NB4 (cell line): ENCODE data around the gene GSTP1.
"Not testable (repeated sequence)": the region's sequence is repeated elsewhere in the genome, so short reads cannot be mapped to it uniquely, and the experiment has no call there.

ENCODE experiments used
- DNase-seq: peaks from one replicate; pipeline ENCODE4 v3.0.0; 2010; ENCODE audit warnings: low read depth
- H3K4me3 ChIP-seq: one replicate; pipeline ENCODE4 v1.5.1; 2011; ENCODE audit warnings: mild to moderate bottlenecking, low read depth, low read length, moderate library complexity
- MYC ChIP-seq: IDR thresholded peaks from 2 replicates; pipeline ENCODE4 v1.6.1; 2011; ENCODE audit warnings: low read depth, low read length
- POLR2A ChIP-seq: IDR thresholded peaks from 2 replicates; pipeline ENCODE4 v1.6.1; 2011; ENCODE audit warnings: mild to moderate bottlenecking; ENCODE audit not compliant: insufficient read length; ENCODE audit errors: extremely low read depth
- TF ChIP-seq, protein P1 (sequence below): IDR thresholded peaks from one replicate; pipeline ENCODE4 v1.5.1; 2012; ENCODE audit warnings: low read depth, low read length
- TF ChIP-seq, protein P2 (sequence below): IDR thresholded peaks from 2 replicates; pipeline ENCODE4 v1.6.1; 2011; ENCODE audit warnings: low read depth, low read length

The GSTP1 gene

DNA sequence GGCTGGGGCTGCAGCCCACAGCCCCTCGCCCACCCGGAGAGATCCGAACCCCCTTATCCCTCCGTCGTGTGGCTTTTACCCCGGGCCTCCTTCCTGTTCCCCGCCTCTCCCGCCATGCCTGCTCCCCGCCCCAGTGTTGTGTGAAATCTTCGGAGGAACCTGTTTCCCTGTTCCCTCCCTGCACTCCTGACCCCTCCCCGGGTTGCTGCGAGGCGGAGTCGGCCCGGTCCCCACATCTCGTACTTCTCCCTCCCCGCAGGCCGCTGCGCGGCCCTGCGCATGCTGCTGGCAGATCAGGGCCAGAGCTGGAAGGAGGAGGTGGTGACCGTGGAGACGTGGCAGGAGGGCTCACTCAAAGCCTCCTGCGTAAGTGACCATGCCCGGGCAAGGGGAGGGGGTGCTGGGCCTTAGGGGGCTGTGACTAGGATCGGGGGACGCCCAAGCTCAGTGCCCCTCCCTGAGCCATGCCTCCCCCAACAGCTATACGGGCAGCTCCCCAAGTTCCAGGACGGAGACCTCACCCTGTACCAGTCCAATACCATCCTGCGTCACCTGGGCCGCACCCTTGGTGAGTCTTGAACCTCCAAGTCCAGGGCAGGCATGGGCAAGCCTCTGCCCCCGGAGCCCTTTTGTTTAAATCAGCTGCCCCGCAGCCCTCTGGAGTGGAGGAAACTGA is 731 bp downstream of the GSTP1 start:
- peak overlapping the region; percentile 80 for H3K4me3 ChIP-seq
- TF ChIP-seq, protein P1, sequence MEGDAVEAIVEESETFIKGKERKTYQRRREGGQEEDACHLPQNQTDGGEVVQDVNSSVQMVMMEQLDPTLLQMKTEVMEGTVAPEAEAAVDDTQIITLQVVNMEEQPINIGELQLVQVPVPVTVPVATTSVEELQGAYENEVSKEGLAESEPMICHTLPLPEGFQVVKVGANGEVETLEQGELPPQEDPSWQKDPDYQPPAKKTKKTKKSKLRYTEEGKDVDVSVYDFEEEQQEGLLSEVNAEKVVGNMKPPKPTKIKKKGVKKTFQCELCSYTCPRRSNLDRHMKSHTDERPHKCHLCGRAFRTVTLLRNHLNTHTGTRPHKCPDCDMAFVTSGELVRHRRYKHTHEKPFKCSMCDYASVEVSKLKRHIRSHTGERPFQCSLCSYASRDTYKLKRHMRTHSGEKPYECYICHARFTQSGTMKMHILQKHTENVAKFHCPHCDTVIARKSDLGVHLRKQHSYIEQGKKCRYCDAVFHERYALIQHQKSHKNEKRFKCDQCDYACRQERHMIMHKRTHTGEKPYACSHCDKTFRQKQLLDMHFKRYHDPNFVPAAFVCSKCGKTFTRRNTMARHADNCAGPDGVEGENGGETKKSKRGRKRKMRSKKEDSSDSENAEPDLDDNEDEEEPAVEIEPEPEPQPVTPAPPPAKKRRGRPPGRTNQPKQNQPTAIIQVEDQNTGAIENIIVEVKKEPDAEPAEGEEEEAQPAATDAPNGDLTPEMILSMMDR, result no peak
- TF ChIP-seq, protein P2, sequence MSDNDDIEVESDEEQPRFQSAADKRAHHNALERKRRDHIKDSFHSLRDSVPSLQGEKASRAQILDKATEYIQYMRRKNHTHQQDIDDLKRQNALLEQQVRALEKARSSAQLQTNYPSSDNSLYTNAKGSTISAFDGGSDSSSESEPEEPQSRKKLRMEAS, result no peak
- TF ChIP-seq POLR2A, result no peak
- no peak for TF ChIP-seq MYC
- peak; percentile 88 for DNase-seq

DNA sequence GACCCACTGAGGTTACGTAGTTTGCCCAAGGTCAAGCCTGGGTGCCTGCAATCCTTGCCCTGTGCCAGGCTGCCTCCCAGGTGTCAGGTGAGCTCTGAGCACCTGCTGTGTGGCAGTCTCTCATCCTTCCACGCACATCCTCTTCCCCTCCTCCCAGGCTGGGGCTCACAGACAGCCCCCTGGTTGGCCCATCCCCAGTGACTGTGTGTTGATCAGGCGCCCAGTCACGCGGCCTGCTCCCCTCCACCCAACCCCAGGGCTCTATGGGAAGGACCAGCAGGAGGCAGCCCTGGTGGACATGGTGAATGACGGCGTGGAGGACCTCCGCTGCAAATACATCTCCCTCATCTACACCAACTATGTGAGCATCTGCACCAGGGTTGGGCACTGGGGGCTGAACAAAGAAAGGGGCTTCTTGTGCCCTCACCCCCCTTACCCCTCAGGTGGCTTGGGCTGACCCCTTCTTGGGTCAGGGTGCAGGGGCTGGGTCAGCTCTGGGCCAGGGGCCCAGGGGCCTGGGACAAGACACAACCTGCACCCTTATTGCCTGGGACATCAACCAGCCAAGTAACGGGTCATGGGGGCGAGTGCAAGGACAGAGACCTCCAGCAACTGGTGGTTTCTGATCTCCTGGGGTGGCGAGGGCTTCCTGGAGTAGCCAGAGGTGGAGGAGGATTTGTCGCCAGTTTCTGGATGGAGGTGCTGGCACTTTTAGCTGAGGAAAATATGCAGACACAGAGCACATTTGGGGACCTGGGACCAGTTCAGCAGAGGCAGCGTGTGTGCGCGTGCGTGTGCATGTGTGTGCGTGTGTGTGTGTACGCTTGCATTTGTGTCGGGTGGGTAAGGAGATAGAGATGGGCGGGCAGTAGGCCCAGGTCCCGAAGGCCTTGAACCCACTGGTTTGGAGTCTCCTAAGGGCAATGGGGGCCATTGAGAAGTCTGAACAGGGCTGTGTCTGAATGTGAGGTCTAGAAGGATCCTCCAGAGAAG is 1.6 kb downstream of the GSTP1 start:
- H3K4me3 ChIP-seq, result peak overlapping the region; percentile 80
- TF ChIP-seq, protein P1, result no peak
- TF ChIP-seq, protein P2, result no peak
- no peak for TF ChIP-seq MYC
- no peak for TF ChIP-seq POLR2A
- no peak for DNase-seq

DNA sequence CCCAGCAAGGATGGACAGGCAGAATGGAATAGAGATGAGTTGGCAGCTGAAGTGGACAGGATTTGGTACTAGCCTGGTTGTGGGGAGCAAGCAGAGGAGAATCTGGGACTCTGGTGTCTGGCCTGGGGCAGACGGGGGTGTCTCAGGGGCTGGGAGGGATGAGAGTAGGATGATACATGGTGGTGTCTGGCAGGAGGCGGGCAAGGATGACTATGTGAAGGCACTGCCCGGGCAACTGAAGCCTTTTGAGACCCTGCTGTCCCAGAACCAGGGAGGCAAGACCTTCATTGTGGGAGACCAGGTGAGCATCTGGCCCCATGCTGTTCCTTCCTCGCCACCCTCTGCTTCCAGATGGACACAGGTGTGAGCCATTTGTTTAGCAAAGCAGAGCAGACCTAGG is 2.3 kb downstream of the GSTP1 start:
- no peak overlapping the region for H3K4me3 ChIP-seq
- TF ChIP-seq POLR2A, result no peak
- TF ChIP-seq, protein P1, result no peak
- no peak for TF ChIP-seq MYC
- TF ChIP-seq, protein P2, result no peak
- DNase-seq, result no peak

DNA sequence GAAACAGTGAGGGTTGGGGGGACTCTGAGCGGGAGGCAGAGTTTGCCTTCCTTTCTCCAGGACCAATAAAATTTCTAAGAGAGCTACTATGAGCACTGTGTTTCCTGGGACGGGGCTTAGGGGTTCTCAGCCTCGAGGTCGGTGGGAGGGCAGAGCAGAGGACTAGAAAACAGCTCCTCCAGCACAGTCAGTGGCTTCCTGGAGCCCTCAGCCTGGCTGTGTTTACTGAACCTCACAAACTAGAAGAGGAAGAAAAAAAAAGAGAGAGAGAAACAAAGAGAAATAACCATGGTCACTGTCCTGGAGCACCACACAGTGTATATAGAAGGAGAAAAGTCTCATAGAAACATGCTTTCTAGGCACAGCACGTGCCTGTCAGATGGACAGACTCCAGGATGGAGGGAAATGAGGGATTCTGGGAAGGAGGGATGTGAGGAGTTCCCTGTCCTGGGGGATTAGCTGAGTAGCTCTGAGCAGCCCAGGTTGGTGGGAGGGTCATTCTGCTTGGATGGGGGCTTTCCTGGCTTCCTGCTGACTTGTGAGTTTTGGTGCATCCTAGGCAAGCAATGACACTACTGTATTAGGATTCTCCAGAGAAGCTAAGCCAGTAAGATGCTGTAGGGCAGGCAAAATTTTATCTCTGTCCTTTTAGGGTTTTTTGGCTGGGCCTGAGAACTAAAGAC is 3.1 kb downstream of the GSTP1 start:
- no peak overlapping the region for H3K4me3 ChIP-seq
- TF ChIP-seq, protein P1, result no peak
- TF ChIP-seq MYC (no peak), POLR2A (no peak)
- TF ChIP-seq, protein P2, result no peak
- DNase-seq, result no peak

DNA sequence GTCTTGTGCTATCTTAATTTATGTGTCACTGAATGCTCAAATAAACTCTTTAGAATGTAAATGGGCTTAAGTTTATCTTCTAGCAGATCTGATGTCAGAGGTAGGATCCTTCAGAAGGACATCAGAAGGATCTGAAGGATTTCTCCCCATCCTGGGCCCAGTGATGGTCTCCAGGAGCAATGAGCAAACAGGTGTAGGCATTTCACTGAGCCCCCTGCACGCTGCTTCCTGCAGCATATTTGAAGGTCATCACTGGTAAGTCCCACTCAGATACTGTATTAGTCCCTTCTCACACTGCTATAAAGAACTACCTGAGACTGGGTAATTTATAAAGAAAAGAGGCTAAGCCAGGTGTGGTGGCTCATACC is 4.5 kb downstream of the GSTP1 start:
- DNase-seq, result no peak
- TF ChIP-seq, protein P1, result no peak
- TF ChIP-seq, protein P2, result no peak
- TF ChIP-seq POLR2A (no peak), MYC (no peak)
- H3K4me3 ChIP-seq, result no peak overlapping the region

DNA sequence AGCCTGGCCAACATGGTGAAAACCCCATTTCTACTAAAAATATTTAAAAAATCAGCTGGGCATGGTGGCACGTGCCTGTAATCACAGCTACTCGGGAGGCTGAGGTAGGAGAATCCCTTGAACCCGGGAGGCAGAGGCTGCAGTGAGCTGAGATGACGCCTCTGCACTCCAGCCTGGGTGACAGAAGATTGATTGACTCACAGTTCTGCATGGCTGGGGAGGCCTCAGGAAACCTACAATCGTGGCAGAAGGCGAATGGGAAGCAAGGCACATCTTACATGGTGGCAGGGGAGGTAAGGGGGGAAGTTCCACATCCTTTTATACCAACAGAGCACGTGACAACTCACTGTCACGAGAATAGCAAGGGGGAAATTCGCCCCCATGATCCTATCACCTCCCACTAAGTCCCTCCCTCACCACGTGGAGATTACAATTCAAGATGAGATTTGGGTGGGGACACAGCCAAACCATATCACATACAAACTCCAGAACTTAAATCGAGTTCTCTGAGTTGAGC is 5.3 kb downstream of the GSTP1 start:
- DNase-seq, result not testable (repeated sequence)

More for the DNA sequence above, 5.3 kb downstream of the GSTP1 start:
- not testable (repeated sequence) for H3K4me3 ChIP-seq
